ENCODE measurements around the gene SLC25A17. TPM values are rescaled to one million over a fixed set of nuclear protein-coding genes. Genes with fewer than 3 reads are reported as not detected.

SLC25A17 gene
- total and polyA plus RNA-seq, 10 donors, result 11.4 to 16.1 (median 13.8) TPM

GRCh38 chr22:40862013-40862412, 42.9 kb upstream of the SLC25A17 start, which contains the start of gene DNAJB7:
Gene DNAJB7, minus strand, starts transcription at chr22:40862113. Its CDS starts 119 bp downstream, at chr22:40861994.
- no peak for TF ChIP-seq POLR2A (IDR thresholded peaks at IDR 0.05)
- TF ChIP-seq CTCF (IDR thresholded peaks at IDR 0.05 in 8 of 11, conservative IDR thresholded peaks at IDR 0.05 in 3 of 11), result no peak
- no peak for TF ChIP-seq POLR2AphosphoS5 (IDR thresholded peaks at IDR 0.05)
- Histone ChIP-seq H3K36me3 (peaks cover 0 to 25% (median 0%) of the 10 kb centered on the region in 6 donors), H3K4me1 (peaks cover 12 to 61% (median 29%) of the 10 kb centered on the region in 6 donors), H3K4me3 (no peak within 1 kb of the TSS), H3K27ac (no peak within 1 kb of the TSS), H3K27me3 (replicated peaks in 1 of 7) (no peaks in the 10 kb centered on the region), H3K9me3 (no peaks in the 10 kb centered on the region)
- intact Hi-C loops (cut with DNase I; ENCODE audit: low total_unique reads), result no loop called here
- WGBS, 5 donors, result 85 to 96% (median 88%) methylated on average over 3 of the region's 3 CpGs
- no peak for DNase-seq

- DNase-seq, result no peak
- TF ChIP-seq POLR2AphosphoS5 (IDR thresholded peaks at IDR 0.05) (no peak), POLR2A (IDR thresholded peaks at IDR 0.05) (no peak), CTCF (IDR thresholded peaks at IDR 0.05 in 8 of 11, conservative IDR thresholded peaks at IDR 0.05 in 3 of 11) (no peak)
- Histone ChIP-seq H3K4me1 (peaks cover 38 to 77% (median 56%) of the 10 kb centered on the region in 6 donors), H3K27me3 (replicated peaks in 1 of 7) (no peaks in the 10 kb centered on the region), H3K4me3 (peak overlapping the region; percentile 74 to 93 (median 85)), H3K9me3 (no peaks in the 10 kb centered on the region), H3K27ac (peak overlapping the region; percentile 93 to 100 (median 97)), H3K36me3 (peaks cover 0 to 24% (median 0%) of the 10 kb centered on the region in 6 donors)
- intact Hi-C loops (cut with DNase I; ENCODE audit: low total_unique reads), result no loop called here
- WGBS, 5 donors, result 6 to 8% (median 7%) methylated on average over 17 to 18 of the region's 18 CpGs
These were observed 38.2 kb upstream of the SLC25A17 start for GRCh38 chr22:40857309-40857855.

GRCh38 chr22:40856513-40857308, 37.6 kb upstream of the SLC25A17 start, which contains the start of the genes ST13 and XPNPEP3:
Gene ST13, minus strand, starts transcription at chr22:40856639. Its CDS starts 99 bp downstream, at chr22:40856540.
Gene XPNPEP3, plus strand, starts transcription at chr22:40857148. Its CDS starts 34 bp downstream, at chr22:40857182.
- Histone ChIP-seq H3K9me3 (no peaks in the 10 kb centered on the region), H3K27ac (peak within 1 kb of the TSS; percentile 93 to 100 (median 97)), H3K4me3 (peak within 1 kb of the TSS; percentile 74 to 93 (median 85)), H3K27me3 (replicated peaks in 1 of 7) (no peaks in the 10 kb centered on the region), H3K4me1 (peaks cover 38 to 77% (median 62%) of the 10 kb centered on the region in 6 donors), H3K36me3 (peaks cover 0 to 17% (median 0%) of the 10 kb centered on the region in 6 donors)
- intact Hi-C loops (cut with DNase I; ENCODE audit: low total_unique reads), result no loop called here
- WGBS, 5 donors, result 0 to 1% (median 1%) methylated on average over 38 to 63 of the region's 63 CpGs
- peak; percentile 99 for DNase-seq
- peak in 1 of 3 donors; percentile 50 for TF ChIP-seq POLR2A (IDR thresholded peaks at IDR 0.05)
- TF ChIP-seq POLR2AphosphoS5 (IDR thresholded peaks at IDR 0.05), result peak; percentile 87 to 94 (median 90)
- peak in 8 of 11 experiments; percentile 22 to 61 (median 40) for TF ChIP-seq CTCF (IDR thresholded peaks at IDR 0.05 in 8 of 11, conservative IDR thresholded peaks at IDR 0.05 in 3 of 11)
